Activated gamma-delta T cell treated with anti-CD3 and anti-CD28 coated beads, Interleukin-2, amount 50 U/mL, for 16 hours (primary cell): ENCODE measurements around the gene NUP214.
"Not testable (repeated sequence)": the region's sequence is repeated elsewhere in the genome, so short reads cannot be mapped to it uniquely, and the experiment has no call there.

Source experiments
- DNase-seq: peaks from one replicate; pipeline ENCODE4 v3.0.0-alpha.2; 2020; ENCODE audit warnings: low read depth

The NUP214 gene

GRCh38 chr9:131259916-131260597, 134.7 kb downstream of the NUP214 start:
- no peak for DNase-seq

- no peak for DNase-seq
Observed at GRCh38 chr9:131260751-131261452, 135.5 kb downstream of the NUP214 start.

- DNase-seq = no peak
Observed at GRCh38 chr9:131262327-131263032, 137.1 kb downstream of the NUP214 start.

- not testable (repeated sequence) for DNase-seq
Observed at GRCh38 chr9:131263033-131263343, 137.6 kb downstream of the NUP214 start.

- DNase-seq = no peak
Observed at GRCh38 chr9:131263701-131264100, 138.3 kb downstream of the NUP214 start.

- DNase-seq = no peak
Observed at GRCh38 chr9:131264231-131264630, 138.8 kb downstream of the NUP214 start.

GRCh38 chr9:131266266-131267229, 141.2 kb downstream of the NUP214 start:
- DNase-seq = no peak

- no peak for DNase-seq
Observed at GRCh38 chr9:131270171-131271015, 145.0 kb downstream of the NUP214 start.

GRCh38 chr9:131271016-131271273, 145.6 kb downstream of the NUP214 start:
- not testable (repeated sequence) for DNase-seq

GRCh38 chr9:131271506-131271931, 146.1 kb downstream of the NUP214 start:
- no peak for DNase-seq

- DNase-seq = no peak
Observed at GRCh38 chr9:131272212-131272611, 146.8 kb downstream of the NUP214 start.

GRCh38 chr9:131273146-131273855, 147.9 kb downstream of the NUP214 start:
- DNase-seq = no peak

GRCh38 chr9:131273856-131274673, 148.7 kb downstream of the NUP214 start:
- no peak for DNase-seq

- DNase-seq = no peak
Observed at GRCh38 chr9:131274674-131275331, 149.4 kb downstream of the NUP214 start.

- DNase-seq = no peak
Observed at GRCh38 chr9:131275332-131276093, 150.1 kb downstream of the NUP214 start.

- DNase-seq = no peak
Observed at GRCh38 chr9:131276094-131276888, 150.9 kb downstream of the NUP214 start, which contains the start of gene FAM78A. FAM78A (minus strand) TSS chr9:131276510; CDS start chr9:131276179, 331 bp downstream.

GRCh38 chr9:131276891-131277286, 151.5 kb downstream of the NUP214 start:
- no peak for DNase-seq
